ENCODE measurements around the gene SSX3. TPM values are rescaled to one million over a fixed set of nuclear protein-coding genes. Genes with fewer than 3 reads are reported as not detected.

Gene SSX3, protein sequence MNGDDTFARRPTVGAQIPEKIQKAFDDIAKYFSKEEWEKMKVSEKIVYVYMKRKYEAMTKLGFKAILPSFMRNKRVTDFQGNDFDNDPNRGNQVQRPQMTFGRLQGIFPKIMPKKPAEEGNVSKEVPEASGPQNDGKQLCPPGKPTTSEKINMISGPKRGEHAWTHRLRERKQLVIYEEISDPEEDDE
- not detected in 5 replicates for total RNA-seq (2022; extraction: Qiagen RNA extraction; ENCODE audit: low read depth)

DNA sequence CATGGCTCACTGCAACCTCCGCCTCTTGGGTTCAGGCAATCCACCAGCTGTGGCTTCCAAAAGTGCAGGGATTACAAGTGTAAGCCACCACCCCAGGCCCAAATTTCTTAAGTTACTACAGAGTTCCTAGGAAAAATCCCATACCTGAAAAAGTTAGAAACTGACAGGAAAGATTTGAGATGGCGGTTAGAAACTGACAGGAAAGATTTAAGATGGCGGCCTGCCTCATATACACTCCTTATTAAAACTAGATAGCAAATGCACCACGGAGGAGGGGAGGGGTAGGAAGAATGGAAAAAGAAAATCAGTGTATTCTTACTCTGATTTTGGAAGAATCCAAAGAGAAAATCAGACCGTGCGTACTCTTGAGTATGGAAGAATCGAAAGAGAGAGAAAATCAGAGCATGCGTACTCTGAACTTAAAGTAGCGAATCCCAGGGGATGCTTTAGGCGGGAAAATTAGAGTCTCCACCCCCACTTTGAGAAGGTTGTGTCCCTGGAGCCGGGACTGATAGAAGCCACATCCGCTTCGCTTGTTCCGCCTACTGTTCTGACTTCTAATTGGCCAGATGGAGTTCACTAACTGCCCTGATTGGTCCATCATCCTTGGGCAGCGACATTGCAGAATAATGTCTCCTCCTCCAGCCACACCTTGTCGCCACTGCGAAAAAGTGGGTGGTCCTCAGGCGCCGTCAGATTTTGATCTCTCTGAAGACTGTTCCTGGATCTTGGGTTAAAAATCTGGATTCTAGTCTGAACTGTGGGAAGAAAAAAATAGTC is at the start of gene SSX3:
Gene SSX3 (minus strand): TSS at position 389 of the 780 bp plus-strand sequence. CDS start 1,454 bp downstream, outside the sequence.

DNA sequence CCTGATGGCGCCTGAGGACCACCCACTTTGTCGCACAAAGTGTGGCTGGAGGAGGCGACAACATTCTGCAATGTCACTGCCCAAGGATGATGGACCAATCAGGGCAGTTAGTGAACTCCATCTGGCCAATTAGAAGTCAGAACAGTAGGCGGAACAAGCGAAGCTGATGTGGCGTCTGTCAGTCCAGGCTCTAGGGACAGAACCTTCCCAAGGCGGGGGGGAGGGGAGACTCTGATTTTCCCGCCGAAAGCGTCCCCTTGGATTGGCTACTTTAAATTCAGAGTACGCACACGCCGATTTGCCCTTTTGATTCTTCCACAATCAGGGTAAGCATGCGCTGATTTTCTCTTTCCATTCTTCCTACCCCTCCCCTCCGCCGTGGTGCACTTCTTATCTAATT is 26.7 kb upstream of the SSX3 start, which contains the start of gene SSX4:
Gene SSX4 (plus strand): TSS at position 301 of the 400 bp plus-strand sequence. CDS start 515 bp downstream, outside the sequence.

Other genes with a start within 250 kb of the SSX3 start
- gene SPACA5B, start 226.1 kb downstream of the SSX3 start, total RNA-seq (2022; extraction: Qiagen RNA extraction; ENCODE audit: low read depth): not detected in 5 replicates
- gene SSX5, start 159.9 kb downstream of the SSX3 start, total RNA-seq (2022; extraction: Qiagen RNA extraction; ENCODE audit: low read depth): not detected in 5 replicates
- 0.14 TPM in 1 of 5 replicates, not detected in the others for gene SSX1, start 101.3 kb downstream of the SSX3 start, total RNA-seq (2022; extraction: Qiagen RNA extraction; ENCODE audit: low read depth)
- not detected in 5 replicates for gene SSX4, start 26.8 kb upstream of the SSX3 start, total RNA-seq (2022; extraction: Qiagen RNA extraction; ENCODE audit: low read depth)
- not detected in 5 replicates for gene SSX4B, start 55.3 kb upstream of the SSX3 start, total RNA-seq (2022; extraction: Qiagen RNA extraction; ENCODE audit: low read depth)
- gene SLC38A5, start 113.6 kb upstream of the SSX3 start, total RNA-seq (2022; extraction: Qiagen RNA extraction; ENCODE audit: low read depth): 0.07 to 0.46 TPM (median 0.09 TPM) in 3 of 5 replicates, not detected in the others
- 68.5 to 74.7 TPM (median 70.1 TPM) in 5 replicates for gene FTSJ1, start 119.5 kb upstream of the SSX3 start, total RNA-seq (2022; extraction: Qiagen RNA extraction; ENCODE audit: low read depth)
- gene PORCN, start 152.3 kb upstream of the SSX3 start, total RNA-seq (2022; extraction: Qiagen RNA extraction; ENCODE audit: low read depth): 15.2 to 18.0 TPM (median 17.6 TPM) in 5 replicates
- gene EBP, start 165.1 kb upstream of the SSX3 start, total RNA-seq (2022; extraction: Qiagen RNA extraction; ENCODE audit: low read depth): 109 to 152 TPM (median 137 TPM) in 5 replicates
- gene TBC1D25, start 183.0 kb upstream of the SSX3 start, total RNA-seq (2022; extraction: Qiagen RNA extraction; ENCODE audit: low read depth): 8.1 to 12.5 TPM (median 11.7 TPM) in 5 replicates
- 303 to 494 TPM (median 317 TPM) in 5 replicates for gene RBM3, start 217.8 kb upstream of the SSX3 start, total RNA-seq (2022; extraction: Qiagen RNA extraction; ENCODE audit: low read depth)
- 48.4 to 73.1 TPM (median 64.9 TPM) in 5 replicates for gene WDR13, start 240.8 kb upstream of the SSX3 start, total RNA-seq (2022; extraction: Qiagen RNA extraction; ENCODE audit: low read depth)